ENCODE results near the gene AP3S1.
"Not testable (repeated sequence)": the region's sequence is repeated elsewhere in the genome, so short reads cannot be mapped to it uniquely, and the experiment has no call there.

The AP3S1 gene

DNA sequence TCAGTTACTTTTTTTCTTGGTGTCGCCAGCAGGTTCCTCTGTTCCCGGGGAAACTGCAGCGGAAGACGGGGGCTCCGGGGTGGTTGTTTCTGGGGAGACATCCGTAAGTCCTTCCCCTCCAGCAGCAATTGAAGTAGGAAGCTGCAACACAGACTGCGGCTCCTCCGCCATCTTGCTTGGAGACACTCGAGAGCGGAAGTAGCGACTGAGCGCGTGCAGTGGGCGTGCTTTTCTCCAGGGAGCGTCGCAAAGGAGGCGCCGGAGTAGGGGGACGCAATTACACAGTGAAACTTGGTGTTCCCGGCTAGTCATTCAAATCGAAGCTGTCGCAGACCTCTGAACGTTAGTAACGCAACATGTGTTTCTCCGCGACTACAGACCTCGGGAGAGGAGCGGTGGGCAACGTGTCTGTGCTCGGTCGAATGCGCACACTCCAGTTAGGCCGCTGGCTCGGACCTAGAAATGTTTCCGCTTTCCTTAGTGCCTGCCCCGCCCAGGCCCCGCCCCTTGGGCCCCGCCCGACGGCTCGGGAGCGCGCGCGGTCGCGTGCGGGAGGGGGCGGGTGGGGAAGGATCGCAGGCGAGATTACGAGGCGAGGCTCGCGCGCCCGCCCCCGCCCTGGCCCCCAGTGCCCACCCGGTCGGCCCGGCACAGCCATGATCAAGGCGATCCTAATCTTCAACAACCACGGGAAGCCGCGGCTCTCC is at the start of gene AP3S1, which contains the start of gene ATG12:
AP3S1 (plus strand) TSS at position 554 of the 707 bp plus-strand sequence; CDS start at position 657, 103 bp downstream.
ATG12 (minus strand) TSS at position 184 of the 707 bp plus-strand sequence; CDS start at position 171, 13 bp downstream.
- peak; percentile 86 for DNase-seq (ENCODE audit: low read depth)

DNA sequence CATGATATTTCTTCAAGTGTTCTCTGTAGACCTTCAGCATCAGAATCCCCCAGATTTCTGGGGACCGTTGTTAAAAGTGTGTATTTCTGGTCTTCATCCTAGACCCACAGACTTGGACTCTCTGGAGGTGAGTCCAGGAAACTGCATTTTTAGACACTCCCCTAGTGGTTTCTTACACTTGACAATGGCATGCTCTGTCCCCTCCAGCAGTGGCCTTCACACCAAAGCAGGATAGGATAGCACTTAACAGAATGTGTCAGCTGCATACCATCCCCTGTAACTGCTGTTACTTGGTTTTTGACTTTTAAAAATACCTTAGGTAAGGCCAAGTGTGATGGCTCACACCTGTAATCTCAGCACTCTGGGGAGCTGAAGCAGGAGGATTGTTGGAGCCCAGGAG is 46.0 kb upstream of the AP3S1 start:
- DNase-seq (ENCODE audit: low read depth) = no peak

DNA sequence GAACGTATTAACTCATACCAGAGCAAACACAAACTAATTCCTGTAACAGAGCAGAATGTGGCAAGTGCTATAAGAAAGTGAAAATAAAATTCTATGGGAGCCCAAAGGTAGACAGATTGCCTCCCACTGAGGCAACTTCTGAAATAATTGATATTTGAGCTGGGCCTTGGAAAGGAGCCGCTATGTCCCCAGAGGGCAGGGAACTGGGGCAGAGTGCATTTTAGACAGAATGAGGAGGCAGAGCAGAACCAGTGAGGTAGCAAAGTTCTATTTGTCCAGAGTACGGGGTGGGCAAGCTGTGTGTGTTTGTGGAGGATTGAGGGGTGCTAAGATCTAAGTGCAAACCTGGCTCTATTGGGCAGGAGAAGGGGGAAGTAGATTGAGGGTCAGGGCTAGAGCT is 45.1 kb upstream of the AP3S1 start:
- DNase-seq (ENCODE audit: low read depth) = no peak

DNA sequence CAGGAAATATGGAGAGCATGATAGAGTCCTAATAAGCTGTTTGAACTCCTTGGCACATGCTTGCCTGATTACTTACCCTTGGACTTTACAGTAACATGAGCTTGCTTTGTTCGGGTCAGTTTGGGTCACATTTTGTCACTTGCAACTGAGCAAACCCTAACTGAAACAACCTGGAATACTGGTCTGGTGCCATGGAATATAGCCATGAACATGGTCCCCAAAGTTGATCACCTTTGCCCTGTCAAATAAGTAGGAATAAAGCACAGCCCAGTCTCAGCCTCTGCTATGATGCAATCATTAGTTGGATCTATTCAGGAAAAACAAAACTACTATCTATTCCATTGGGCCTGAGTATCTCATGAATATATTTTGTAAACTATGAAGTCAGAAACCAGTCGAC is 43.5 kb upstream of the AP3S1 start:
- DNase-seq (ENCODE audit: low read depth) = no peak

DNA sequence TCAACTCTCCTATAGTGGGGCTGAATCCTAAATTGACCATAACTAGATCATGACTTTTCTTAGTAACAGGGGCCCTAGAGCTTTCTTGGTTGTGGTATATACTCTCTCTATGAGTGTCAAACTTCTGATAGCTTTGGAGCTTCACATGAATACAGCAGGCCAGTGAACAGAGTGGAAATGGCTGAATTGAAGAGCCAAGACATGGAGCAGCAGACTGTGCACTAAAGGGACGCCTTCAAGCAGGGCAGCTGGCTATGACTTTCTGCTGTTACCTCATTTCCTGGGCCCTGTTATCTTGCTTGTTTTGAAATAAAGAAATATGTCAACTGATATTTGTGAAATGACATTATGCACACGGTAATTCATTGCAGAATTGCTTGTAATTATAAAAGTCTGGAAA is 41.6 kb upstream of the AP3S1 start:
- DNase-seq (ENCODE audit: low read depth) = no peak

DNA sequence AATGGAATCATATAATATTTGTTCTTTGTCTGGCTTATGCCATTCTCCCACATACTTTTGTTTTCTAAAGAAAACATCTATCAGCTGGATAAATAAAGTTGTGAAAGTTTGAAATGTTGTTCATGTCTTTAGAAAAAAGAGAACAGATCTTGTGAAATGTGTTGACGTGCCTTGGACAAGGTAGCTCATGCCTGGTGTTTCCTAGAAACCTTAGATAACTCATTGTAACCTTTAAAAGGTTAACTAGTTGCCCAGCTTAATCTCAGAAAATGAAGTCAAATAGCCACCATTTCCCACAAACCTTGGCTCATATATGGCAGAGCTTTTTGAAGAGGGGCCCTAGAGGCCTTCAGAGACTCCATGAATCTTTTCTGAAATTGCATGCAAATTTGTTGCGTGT is 40.6 kb upstream of the AP3S1 start:
- no peak for DNase-seq (ENCODE audit: low read depth)

DNA sequence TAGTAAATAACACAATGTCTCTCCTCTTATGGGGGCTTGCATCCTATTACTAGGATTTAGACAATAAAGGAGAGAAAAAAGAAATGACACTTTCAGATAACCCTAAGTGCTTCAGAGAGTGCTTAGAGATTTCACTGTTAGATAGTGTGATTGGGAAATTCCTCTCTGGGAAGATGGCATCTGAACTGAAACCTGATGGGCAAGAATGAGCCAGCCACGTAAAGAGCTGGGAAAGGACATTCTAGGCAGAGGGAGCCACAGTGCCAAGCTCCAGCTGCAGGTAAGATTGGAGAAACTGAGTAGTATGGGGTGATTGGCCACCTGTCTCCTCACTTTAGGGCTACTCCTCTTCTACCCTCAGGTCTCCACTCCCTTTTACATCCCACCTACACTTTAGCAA is 39.8 kb upstream of the AP3S1 start:
- DNase-seq (ENCODE audit: low read depth) = no peak

DNA sequence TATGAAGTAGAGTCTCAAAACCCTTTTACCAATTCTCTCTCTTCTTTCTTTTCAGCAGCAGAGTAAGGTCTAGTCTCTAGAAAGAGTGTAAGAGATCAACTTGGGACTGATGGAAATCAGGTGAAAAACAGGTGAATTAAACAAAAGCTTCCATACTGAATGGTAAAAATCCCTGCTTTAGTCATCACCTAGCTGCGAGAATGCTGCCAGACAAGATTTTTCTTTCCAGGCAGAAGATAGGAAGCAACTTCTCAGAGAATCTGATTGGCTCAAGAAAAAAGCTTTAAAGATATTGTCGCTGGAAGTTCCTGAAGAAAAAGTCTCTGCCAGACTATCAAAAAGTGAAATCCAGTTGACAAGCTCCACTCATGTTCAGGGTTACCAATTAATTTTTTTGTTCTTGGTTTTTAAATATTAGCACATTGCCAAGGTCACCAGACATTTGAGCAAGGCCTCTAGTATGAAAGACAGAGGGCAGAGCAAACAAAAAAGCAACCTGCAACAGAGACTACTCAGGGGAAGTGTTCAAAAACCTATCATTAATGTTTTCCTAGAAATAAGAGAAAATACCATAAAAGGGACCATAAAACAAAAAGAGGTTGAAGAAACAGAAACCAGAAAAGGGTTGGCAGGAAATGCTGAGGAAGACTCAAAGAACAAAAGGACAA is 34.6 kb upstream of the AP3S1 start:
- no peak for DNase-seq (ENCODE audit: low read depth)

DNA sequence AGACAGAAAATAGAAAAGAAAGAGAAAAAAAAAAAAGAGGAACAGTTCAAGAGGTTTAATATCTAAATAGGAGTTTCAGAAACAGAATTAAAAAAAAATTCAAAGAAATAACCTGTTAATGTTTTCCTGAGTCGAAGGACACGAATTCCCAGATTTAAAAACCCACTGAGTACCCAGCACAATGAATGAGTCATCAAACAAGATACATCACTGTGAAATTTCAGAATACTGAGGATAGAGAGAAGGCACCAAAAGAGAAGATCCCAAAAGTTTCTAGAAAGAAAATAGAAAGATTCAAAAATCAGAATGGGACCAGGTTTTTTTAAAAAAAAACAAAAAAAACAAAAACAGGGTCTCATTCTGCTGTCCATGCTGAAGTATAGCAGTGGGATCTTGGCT is 34.1 kb upstream of the AP3S1 start:
- no peak for DNase-seq (ENCODE audit: low read depth)

DNA sequence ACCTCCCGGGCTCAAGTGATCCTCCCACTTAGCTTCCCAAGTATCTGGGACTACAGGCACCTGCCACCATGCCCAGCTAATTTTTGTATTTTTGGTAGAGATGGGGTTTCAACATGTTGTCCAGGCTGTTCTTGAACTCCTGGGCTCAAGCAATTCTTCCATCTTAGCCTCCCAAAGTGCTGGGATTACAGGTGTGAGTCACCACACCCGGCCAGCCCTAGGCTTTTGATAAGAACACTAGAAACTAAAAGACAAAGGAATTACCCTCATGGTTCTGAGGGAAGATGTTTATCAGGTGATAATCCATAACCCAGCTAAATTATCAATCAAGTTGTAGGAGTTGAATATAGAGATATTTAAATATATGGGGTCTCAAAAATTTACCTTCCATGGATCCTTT is 33.7 kb upstream of the AP3S1 start:
- DNase-seq (ENCODE audit: low read depth) = not testable (repeated sequence)

DNA sequence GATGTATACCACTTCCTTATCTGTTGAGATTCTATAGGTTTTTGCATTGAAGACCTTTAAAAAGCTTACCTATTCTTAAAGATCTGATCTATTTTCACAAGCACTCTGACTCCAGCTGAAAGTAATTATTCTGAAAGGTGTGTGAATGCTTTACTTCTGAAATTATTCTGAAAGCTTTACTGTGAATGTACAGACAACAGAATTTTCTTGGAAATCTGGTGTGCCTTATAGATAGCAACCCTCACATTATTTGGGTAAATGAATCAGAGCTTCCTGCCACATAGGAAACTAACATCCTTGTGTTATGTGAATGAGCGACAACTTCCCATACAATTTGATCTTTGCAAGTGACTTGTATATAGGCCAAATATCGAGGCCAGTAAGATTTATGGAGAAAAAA is 31.8 kb upstream of the AP3S1 start:
- DNase-seq (ENCODE audit: low read depth) = no peak

DNA sequence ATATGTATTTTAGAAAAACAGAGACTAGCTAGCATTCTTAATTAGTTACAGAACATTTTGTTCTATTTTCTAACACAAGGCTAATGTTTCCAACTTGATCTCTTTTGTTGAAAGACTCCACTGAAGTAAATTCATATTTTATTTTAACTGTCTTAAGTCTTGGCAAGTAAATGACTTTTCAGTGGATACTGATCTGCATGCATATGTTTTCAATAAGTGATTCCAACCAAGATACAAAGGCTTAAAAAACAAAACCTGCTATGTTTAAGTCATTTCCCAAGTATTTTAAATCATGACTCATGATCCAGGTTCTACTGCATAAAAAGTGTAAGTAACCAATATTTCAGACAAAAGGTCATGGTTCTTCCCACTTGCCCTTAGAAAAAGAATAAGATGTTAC is 31.0 kb upstream of the AP3S1 start:
- no peak for DNase-seq (ENCODE audit: low read depth)

DNA sequence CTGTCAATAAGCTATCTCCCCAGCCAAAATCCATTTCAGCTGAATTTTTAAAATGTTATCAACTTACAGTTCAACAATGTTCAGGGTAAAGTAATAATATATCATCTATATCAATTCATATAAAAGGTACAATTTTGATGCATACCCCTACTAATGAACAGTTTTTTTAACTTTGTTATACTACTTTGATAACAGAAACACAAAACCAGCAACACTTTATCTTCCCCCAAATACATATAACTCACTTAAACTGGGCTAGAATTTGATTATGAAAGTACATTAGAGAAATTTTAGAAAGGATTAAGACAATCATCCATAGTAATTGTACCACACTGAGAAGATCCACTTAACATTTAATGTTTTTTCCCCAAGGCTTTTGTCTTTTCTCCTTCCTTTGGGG is 30.3 kb upstream of the AP3S1 start:
- DNase-seq (ENCODE audit: low read depth) = no peak

DNA sequence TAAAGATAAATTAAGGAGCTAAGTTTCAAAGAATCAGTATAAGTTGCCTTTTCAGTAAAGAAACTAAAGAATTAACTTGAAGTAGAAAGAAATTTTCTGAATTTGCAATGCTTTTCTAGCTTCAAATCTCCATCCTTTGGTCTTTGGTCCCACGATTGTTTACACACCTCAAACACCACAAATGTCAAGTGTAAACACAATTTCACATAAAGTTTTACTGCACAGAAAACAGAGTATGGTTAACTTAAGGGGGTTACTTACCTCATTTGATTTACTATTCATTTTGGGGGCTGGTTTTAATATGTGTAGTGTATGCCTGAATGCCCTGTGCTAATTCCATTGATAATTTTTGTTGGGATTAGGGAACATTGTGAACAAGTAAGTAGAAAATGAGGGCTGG is 29.4 kb upstream of the AP3S1 start:
- DNase-seq (ENCODE audit: low read depth) = no peak

DNA sequence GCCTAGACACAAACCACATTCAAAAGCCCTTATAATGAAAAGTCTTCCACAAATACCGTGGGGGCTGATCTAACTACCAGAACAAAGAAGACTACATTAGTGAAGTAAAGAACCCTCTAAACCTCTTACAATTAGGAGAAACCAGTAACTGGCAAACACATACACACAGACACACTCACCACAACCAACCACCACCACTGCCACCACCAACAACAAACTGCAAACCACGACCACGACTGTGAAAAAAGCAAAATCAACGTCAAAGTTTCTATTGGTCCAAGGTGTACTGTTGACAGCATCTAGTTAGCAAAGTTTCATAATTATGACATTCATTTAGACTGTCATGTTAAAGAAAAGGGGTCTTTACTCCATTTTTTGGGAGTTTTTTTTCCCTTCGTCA is 28.0 kb upstream of the AP3S1 start:
- no peak for DNase-seq (ENCODE audit: low read depth)

DNA sequence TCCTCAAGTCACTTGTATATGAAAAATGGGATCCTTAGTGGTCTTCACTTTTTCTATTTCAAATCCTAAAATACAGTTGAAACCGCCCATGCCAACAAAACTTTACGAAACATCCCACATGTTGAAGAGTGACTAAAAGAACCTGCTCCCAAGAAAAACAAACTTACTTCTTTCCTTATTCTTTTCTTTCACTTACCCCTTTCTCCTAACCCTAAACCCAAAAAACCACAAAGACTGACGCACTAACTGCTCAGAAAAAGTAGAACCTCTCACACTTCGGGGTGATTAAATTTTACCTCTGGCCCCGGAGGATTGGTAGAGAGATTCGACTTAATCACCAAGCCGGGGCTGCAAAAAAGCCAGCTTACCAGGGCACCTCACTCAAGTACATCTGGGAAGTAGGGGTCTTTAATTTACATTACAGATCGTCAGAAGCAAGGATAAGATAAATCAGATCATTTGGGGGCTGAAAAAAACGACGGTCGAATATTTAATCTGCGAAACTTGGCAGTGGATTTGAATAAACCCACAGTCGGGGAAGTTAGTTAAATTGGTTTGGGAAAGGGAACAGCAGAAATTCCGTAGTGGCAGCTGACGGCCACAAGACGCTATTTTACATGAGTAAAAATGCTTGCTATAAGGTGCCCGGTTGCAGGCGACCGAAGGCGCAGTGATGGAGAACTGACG is 26.6 kb upstream of the AP3S1 start:
- DNase-seq (ENCODE audit: low read depth) = no peak

DNA sequence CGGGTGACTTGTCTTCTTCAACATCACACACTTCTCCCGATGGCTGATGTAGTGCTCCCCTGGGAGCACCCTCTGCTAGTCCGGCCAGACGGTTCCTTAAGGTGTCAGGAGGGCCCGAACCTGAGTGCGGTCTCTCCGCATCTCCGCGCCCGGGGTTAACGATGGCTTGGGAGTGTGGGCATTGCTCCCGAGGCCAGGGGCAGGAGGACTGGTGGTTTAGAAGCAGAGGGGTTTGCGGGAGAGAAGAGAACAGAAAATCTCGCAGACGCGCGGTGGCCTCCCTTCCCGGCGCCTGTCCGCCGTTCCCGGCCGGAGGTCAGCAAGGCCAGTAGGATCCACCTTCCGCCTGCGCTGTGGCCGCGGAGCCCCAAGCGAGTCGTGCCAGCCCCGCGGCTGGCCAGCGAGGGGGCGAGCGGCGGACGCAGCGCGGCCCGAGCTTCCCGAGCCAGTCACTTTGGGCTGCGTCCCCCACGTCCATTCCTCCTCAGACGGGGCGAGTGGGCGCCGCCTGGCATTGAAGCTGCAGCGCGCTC is 26.0 kb upstream of the AP3S1 start:
- no peak for DNase-seq (ENCODE audit: low read depth)

DNA sequence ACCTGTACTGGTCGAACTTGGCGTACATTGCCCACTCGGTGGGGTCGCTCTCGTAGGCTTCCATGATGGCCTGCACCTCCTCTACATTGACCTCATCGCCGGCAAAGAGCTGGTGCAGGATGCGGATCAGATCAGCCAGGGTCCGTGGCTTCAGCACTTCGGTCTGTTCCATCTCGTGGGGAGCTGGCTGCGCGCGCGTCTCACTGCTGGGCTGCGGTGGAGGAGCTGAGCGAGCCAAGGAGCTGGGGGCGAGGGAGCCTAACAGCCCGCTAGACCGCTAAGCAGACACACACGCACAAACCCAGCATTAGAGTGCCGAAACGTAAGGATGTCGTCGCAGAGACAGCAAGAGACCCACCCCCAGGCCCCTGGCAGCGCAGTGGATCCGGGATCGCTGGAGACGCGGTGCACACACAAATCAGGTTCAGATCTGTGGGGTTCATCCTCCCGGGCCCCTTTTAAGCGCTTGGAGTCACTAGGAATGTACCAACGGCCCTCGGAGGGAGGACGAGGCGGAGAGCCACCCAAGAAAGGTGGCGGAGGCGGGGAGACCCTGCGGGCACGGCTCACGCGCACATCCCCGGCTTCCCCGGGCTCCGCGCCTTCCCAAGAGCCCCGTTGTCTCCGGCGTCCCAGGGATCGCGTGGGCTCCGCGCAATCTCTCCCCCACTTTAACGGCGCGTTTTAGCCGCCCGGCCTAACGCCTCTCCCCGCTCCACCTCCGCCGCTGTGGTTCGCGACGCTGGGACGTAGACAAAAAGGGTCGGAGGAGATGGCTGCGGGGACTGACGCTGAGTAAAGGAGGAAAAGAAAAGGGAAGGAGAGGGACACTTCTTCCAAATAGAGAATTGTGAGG is 25.3 kb upstream of the AP3S1 start, which contains the start of gene CDO1:
CDO1 (minus strand) TSS at position 434 of the 856 bp plus-strand sequence; CDS start at position 172, 262 bp downstream.
- peak; percentile 36 for DNase-seq (ENCODE audit: low read depth)

DNA sequence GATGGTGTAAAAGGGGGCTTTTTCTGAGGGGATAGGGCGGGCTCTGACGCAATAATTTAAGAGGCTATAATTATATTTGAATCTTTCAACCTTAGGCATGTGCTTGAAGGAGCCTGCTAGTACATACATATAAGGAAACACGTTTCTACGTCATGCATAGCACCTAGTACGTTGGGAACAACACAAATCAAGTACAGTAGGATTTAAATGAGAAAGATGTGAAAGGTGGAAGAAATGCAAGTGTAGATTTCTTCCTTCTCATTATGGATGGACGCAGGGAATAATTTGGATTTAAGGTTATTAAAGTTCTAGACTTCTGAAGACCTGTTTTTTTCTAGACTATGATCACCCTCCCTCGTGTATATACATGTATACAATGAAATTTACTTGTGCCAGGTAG is 24.3 kb upstream of the AP3S1 start:
- no peak for DNase-seq (ENCODE audit: low read depth)

DNA sequence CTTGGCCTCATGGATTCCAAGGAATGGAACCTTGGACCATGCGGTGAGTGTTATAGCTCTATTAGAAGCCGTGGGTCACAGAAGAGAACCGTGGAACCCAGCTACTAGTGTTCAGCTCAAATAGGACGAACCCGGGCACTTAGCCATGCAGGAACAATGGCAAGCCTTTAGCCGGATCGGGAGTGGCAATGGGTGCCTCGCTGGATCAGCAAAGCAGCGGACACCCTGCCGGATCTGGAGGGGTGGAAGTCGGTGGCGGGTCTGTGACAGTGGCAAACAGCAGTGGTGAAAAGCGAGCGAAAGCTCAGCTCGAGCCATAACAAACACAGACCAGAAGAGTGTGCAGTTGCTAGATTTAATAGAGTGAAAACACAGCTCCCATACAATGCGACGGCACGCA is 22.9 kb upstream of the AP3S1 start:
- DNase-seq (ENCODE audit: low read depth) = no peak

DNA sequence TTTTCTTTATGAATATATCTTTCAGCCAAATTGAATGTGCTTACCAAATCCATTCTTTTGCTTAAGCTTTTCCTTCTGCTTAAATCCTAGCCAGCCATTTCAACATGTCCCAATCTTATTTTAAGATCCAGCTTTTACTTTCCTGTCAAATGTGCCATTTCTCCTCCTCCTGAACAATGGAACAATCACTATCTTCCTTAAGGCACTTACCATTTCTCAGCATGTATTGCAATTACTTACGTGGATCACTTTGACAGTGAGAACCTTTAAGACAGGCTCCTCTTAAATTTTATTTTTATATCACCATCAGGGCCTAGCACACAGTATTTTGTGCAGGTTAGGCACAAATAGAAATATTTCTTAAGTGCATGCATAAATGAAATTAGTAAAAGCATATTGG is 20.9 kb upstream of the AP3S1 start:
- DNase-seq (ENCODE audit: low read depth) = no peak

DNA sequence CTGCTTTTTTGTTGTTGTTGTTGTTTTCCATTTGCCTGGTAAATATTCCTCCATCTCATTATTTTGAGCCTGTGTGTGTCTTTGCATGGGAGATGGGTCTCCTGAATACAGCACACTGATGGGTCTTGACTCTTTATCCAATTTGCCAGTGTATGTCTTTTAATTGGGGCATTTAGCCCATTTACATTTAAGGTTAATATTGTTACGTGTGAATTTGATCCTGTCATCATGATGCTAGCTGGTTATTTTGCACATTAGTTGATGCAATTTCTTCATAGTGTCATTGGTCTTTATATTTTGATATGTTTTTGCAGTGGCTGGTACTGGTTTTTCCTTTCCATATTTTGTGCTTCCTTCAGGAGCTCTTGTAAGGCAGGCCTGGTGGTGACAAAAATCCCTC is 16.8 kb upstream of the AP3S1 start:
- DNase-seq (ENCODE audit: low read depth) = not testable (repeated sequence)

Data from activated T-cell treated with anti-CD3 and anti-CD28 coated beads for 48 hours (primary cell).